AG04450 (cell line): ENCODE data around the gene VENTX. TPM values are rescaled to one million over a fixed set of nuclear protein-coding genes. Genes with fewer than 3 reads are reported as not detected.

Experiments used
- CTCF ChIA-PET: fragments of 300-600, 350-600 bp; formaldehyde crosslinking; extraction: SDS; loops from one replicate; lab custom pipeline; 2022; ENCODE audit warnings: antibody characterized with exemption, inconsistent platforms; lab: Charles Lee
- POLR2A ChIA-PET: fragments of 350-600 bp; formaldehyde crosslinking; extraction: SDS; loops from one replicate; lab custom pipeline; 2021; ENCODE audit warnings: antibody characterized with exemption, inconsistent platforms; lab: Yijun Ruan, JAX
- DNase-seq: peaks from one replicate; pipeline ENCODE4 v3.0.0-alpha.2; 2011; ENCODE audit warnings: low read depth, low spot score
- H3K27ac ChIP-seq: one replicate; pipeline ENCODE4 v1.5.1; 2012; ENCODE audit warnings: low read depth, low read length, control low read depth
- H3K27me3 ChIP-seq: one replicate; pipeline ENCODE4 v1.6.0; 2012; ENCODE audit warnings: low read length; ENCODE audit not compliant: control insufficient read depth, insufficient read depth
- H3K4me3 ChIP-seq: 2 replicates; pipeline ENCODE4 v1.5.1; 2011; ENCODE audit warnings: mild to moderate bottlenecking, low read depth, low read length, control low read depth
- H3K9me3 ChIP-seq: 2 replicates; pipeline ENCODE4 v1.5.1; 2012; ENCODE audit warnings: low read length; ENCODE audit not compliant: control insufficient read depth, insufficient read depth
- polyA plus RNA-seq: library from polyadenylated mRNA; depleted of rRNA; stranded (reverse); fragments of >200 nt; gene quantifications from 2 replicates; pipeline ENCODE4 v1.2.3, GENCODE V29; 2011
- TF ChIP-seq, protein P1 (sequence below): IDR thresholded peaks from 2 replicates; pipeline ENCODE4 v1.5.1; 2011; ENCODE audit warnings: low read depth, low read length, control low read depth, inconsistent platforms

The VENTX gene
- polyA plus RNA-seq, 1 experiment, result not detected

DNA sequence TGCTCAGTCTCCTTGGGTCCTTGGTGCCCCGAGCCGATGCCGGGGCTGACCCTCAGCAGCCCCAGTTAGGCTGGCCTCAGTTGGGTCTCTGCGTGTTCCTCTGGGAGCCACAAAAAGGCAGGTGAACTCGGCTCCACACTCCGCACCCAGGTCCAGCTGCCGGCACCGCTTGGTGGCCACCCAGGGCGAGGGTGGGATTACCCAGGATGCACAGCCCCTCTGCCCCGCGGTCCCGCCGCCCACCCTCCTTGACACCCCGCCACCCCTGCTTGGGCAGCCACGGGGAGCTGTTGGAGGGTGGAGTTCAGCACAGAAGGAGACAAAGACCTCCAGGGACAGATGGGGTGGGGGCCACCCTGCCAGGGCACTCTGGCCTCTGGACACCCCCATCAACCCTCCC lies 17.7 kb downstream of the VENTX start:
- ChIA-PET CTCF (no interaction called here), POLR2A (no interaction called here)
- DNase-seq, result no peak
- Histone ChIP-seq H3K27me3 (peaks cover 7% of the 10 kb centered on the region), H3K4me3 (no peak overlapping the region), H3K27ac (no peak overlapping the region), H3K9me3 (no peaks in the 10 kb centered on the region; the same call in 1 of the 2 replicates)
- TF ChIP-seq, protein P1, sequence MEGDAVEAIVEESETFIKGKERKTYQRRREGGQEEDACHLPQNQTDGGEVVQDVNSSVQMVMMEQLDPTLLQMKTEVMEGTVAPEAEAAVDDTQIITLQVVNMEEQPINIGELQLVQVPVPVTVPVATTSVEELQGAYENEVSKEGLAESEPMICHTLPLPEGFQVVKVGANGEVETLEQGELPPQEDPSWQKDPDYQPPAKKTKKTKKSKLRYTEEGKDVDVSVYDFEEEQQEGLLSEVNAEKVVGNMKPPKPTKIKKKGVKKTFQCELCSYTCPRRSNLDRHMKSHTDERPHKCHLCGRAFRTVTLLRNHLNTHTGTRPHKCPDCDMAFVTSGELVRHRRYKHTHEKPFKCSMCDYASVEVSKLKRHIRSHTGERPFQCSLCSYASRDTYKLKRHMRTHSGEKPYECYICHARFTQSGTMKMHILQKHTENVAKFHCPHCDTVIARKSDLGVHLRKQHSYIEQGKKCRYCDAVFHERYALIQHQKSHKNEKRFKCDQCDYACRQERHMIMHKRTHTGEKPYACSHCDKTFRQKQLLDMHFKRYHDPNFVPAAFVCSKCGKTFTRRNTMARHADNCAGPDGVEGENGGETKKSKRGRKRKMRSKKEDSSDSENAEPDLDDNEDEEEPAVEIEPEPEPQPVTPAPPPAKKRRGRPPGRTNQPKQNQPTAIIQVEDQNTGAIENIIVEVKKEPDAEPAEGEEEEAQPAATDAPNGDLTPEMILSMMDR, result no peak

DNA sequence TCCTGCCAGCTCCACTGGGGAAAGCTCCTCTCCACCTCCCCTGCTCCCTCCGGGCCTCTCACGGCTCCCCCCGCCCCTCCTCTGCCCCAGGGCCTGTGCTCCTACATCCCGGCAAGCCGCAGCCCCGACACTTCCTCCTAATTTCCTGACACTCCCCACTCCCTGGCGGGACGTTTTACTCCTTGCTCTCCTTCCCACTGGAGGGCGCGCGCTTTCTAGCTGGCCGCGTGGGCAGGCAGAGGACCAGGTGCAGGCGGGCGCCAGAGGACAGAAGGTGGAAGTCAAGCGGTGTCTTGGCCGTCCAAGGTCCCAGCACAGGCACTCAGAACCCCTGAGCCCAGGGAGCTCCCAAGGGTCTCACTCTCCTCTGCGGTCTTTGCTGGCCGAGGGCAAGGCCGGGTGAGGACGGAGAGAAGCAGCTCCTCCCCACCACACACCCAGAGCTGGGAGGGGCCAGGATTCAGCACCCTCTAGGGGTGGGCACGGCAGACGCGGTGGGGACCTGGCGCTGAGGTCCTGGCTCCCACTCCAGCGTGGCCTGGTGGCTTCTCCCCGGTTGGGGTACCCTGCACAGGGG lies 19.9 kb downstream of the VENTX start:
- Histone ChIP-seq H3K27me3 (no peaks in the 10 kb centered on the region), H3K4me3 (no peak overlapping the region), H3K9me3 (no peaks in the 10 kb centered on the region; the same call in 1 of the 2 replicates), H3K27ac (no peak overlapping the region)
- ChIA-PET CTCF (interaction anchor here (0.6 kb wide), 2 partner anchors 114 to 776 kb away, joined by 3 read pairs; no protein-coding TSS in a partner anchor), POLR2A (no interaction called here)
- TF ChIP-seq, protein P1, result peak; percentile 29
- no peak for DNase-seq

- no peak for DNase-seq
- CTCF ChIA-PET, result interaction anchor here (1.3 kb wide), 1 partner anchor 71 kb away, joined by 5 read pairs; no protein-coding TSS in a partner anchor
- POLR2A ChIA-PET, result interaction anchor here (1.4 kb wide), 1 partner anchor 20 kb away, joined by 3 read pairs; no protein-coding TSS in a partner anchor
- H3K9me3 ChIP-seq, result no peaks in the 10 kb centered on the region; the same call in 1 of the 2 replicates
- H3K4me3 ChIP-seq, result no peak overlapping the region
- H3K27ac ChIP-seq, result peak overlapping the region; percentile 94
- TF ChIP-seq, protein P1, result no peak
- H3K27me3 ChIP-seq, result no peaks in the 10 kb centered on the region
Measured at GRCh38 chr10:133258066-133258817, 20.6 kb downstream of the VENTX start.

GRCh38 chr10:133258818-133259601 lies 21.4 kb downstream of the VENTX start:
- Histone ChIP-seq H3K4me3 (no peak overlapping the region), H3K27ac (peak overlapping the region; percentile 95), H3K9me3 (no peaks in the 10 kb centered on the region; the same call in 1 of the 2 replicates), H3K27me3 (no peaks in the 10 kb centered on the region)
- ChIA-PET CTCF (interaction anchor here (1.3 kb wide), 1 partner anchor 71 kb away, joined by 5 read pairs; no protein-coding TSS in a partner anchor), POLR2A (interaction anchor here (1.4 kb wide), 1 partner anchor 19 kb away, joined by 3 read pairs; no protein-coding TSS in a partner anchor)
- TF ChIP-seq, protein P1, result no peak
- DNase-seq, result peak; percentile 97
